Ovary (tissue), 9 donors: ENCODE data around the gene PADI2. TPM values are rescaled to one million over a fixed set of nuclear protein-coding genes. Genes with fewer than 3 reads are reported as not detected.

ENCODE experiments used
- DNase-seq, 5 donors: peaks; one replicate each; pipeline ENCODE4 v3.0.0-alpha.2; 2019 to 2020
- H3K27ac ChIP-seq, 2 donors: fragments of 200-600 bp; one replicate each; pipeline versions ENCODE4 v1.5.1 to v1.8.0; 2019 to 2022
- H3K27me3 ChIP-seq: fragments of 200-600 bp; one replicate; pipeline ENCODE4 v1.8.0; 2022
- H3K36me3 ChIP-seq: fragments of 200-600 bp; sonication (generic); one replicate; pipeline ENCODE4 v1.5.1; 2019
- H3K4me1 ChIP-seq: one replicate; pipeline ENCODE4 v1.8.1; 2013; ENCODE audit warnings: mild to moderate bottlenecking, moderate library complexity; ENCODE audit not compliant: insufficient read depth
- H3K4me3 ChIP-seq: fragments of 200-600 bp; sonication (generic); one replicate; pipeline ENCODE4 v1.5.1; 2017
- H3K9me3 ChIP-seq, 2 donors: fragments of 200-600 bp in 1 of 2; sonication (generic) in 1 of 2; one replicate each; pipeline versions ENCODE4 v1.5.1 to v1.8.1; 2013 to 2019; ENCODE audit warnings: mild to moderate bottlenecking in 1 of 2, moderate library complexity in 1 of 2
- CTCF ChIP-seq, 3 donors: fragments of 450-650 bp in 2 of 3; fragments of 200-600 bp in 1 of 3; IDR thresholded peaks; one replicate each; pipeline versions ENCODE4 v1.5.1 to v1.8.0; 2016 to 2022; ENCODE audit warnings: antibody characterized with exemption in 3 of 3, mild to moderate bottlenecking in 1 of 3
- EP300 ChIP-seq: sonication (generic); formaldehyde crosslinking; IDR thresholded peaks from one replicate; pipeline ENCODE4 v1.6.1; 2017; ENCODE audit warnings: antibody characterized with exemption
- POLR2A ChIP-seq: fragments of 450-650 bp; IDR thresholded peaks from one replicate; pipeline ENCODE4 v1.6.1; 2017; ENCODE audit warnings: antibody characterized with exemption, mild to moderate bottlenecking, moderate library complexity
- WGBS, 3 donors: extraction: QIAGEN DNeasy Blood & Tissue Kit in 1 of 3; methylation state at CpG; one replicate each; pipeline versions ENCODE4 v1.1.5 to v1.1.7; 2013 to 2017; 5-methylcytosine and 5-hydroxymethylcytosine counted together
- intact Hi-C, 4 donors: fragments of 100-400 bp; cut with DNase I; formaldehyde crosslinking; loops; one replicate each; pipeline versions ENCODE4 v1.11.0 to v1.15.1; 2022 to 2023
- polyA plus RNA-seq, 2 donors: library from polyadenylated mRNA; stranded (reverse); fragments of 200-250 nt in 1 of 2; fragments of 350-450 nt in 1 of 2; fragmentation: Illumina TruSeq in 1 of 2; extraction: RNeasy Lipid Tissue Mini Kit (QIAGEN cat#74804) in 1 of 2; gene quantifications; one replicate each; pipeline ENCODE4 v1.2.3, GENCODE V29; 2013 to 2014
- total RNA-seq, 7 donors: library from RNA; depleted of rRNA in 2 of 7; stranded (reverse); fragments of >200 nt in 2 of 7; fragmentation: NEBNext Ultra II Directional in 3 of 7; extraction: Animal tissue kit (Norgen Biotek cat#: 25700) in 3 of 7; gene quantifications; one replicate each; pipeline versions ENCODE4 v1.1.0 to v1.2.4, GENCODE V29; 2016 to 2023
- donor health status: DM: no; HTN: no; CAD: no; lungs with moderate emphysema.
- donor health status: DM: no; HTN: no; CAD: no.
- donor health status: Bipolar disorder and iron deficiency.
- donor health status: DM: yes; HTN: yes; CAD: no.
- donor health status: DM: no; HTN: no; CAD: no.
- donor health status: DM: yes; HTN: yes; CAD: no.

PADI2 gene
- total and polyA plus RNA-seq, 9 donors = 0.07 to 5.2 (median 0.55) TPM

GRCh38 chr1:17123196-17124045 is 4.2 kb upstream of the PADI2 start:
- Histone ChIP-seq H3K27ac (no peak overlapping the region), H3K4me1 (peaks cover 2% of the 10 kb centered on the region), H3K36me3 (no peaks in the 10 kb centered on the region), H3K9me3 (no peaks in the 10 kb centered on the region), H3K27me3 (no peaks in the 10 kb centered on the region), H3K4me3 (no peak overlapping the region)
- TF ChIP-seq CTCF (IDR thresholded peaks at IDR 0.05) (no peak), POLR2A (no peak), EP300 (no peak)
- intact Hi-C loops = loop anchor here (2.0 to 10.0 kb wide), 5 partner anchors 59 to 281 kb away; no protein-coding TSS in a partner anchor
- WGBS, 3 donors = 78 to 81% (median 80%) methylated on average over 14 of the region's 14 CpGs
- DNase-seq = no peak

- no peaks in the 10 kb centered on the region for H3K9me3 ChIP-seq
- intact Hi-C loops = loop anchor here (10.0 kb wide), 4 partner anchors 58 to 282 kb away; no protein-coding TSS in a partner anchor
- H3K27ac ChIP-seq = no peak overlapping the region
- H3K36me3 ChIP-seq = no peaks in the 10 kb centered on the region
- H3K4me3 ChIP-seq = no peak overlapping the region
- H3K27me3 ChIP-seq = no peaks in the 10 kb centered on the region
- DNase-seq = no peak
- WGBS, 3 donors = 37 to 40% (median 38%) methylated on average over 9 of the region's 9 CpGs
- H3K4me1 ChIP-seq = peaks cover 2% of the 10 kb centered on the region
- TF ChIP-seq EP300 (no peak), CTCF (IDR thresholded peaks at IDR 0.05) (no peak), POLR2A (no peak)
Measured at GRCh38 chr1:17122521-17123164, 3.4 kb upstream of the PADI2 start.

- Histone ChIP-seq H3K27me3 (no peaks in the 10 kb centered on the region), H3K9me3 (no peaks in the 10 kb centered on the region), H3K36me3 (no peaks in the 10 kb centered on the region), H3K4me1 (peaks cover 2% of the 10 kb centered on the region), H3K27ac (no peak overlapping the region), H3K4me3 (no peak overlapping the region)
- no peak for TF ChIP-seq CTCF (IDR thresholded peaks at IDR 0.05)
- TF ChIP-seq POLR2A = no peak
- TF ChIP-seq EP300 = no peak
- no peak for DNase-seq
- intact Hi-C loops = loop anchor here (10.0 kb wide), 4 partner anchors 57 to 283 kb away; no protein-coding TSS in a partner anchor
- 50 to 71% (median 51%) methylated on average over 8 of the region's 8 CpGs for WGBS, 3 donors
Measured at GRCh38 chr1:17121881-17122280, 2.6 kb upstream of the PADI2 start.

- WGBS, 3 donors = 72 to 80% (median 74%) methylated on average over 23 of the region's 23 CpGs
- TF ChIP-seq POLR2A (no peak), EP300 (no peak), CTCF (IDR thresholded peaks at IDR 0.05) (no peak)
- peaks cover 2% of the 10 kb centered on the region for H3K4me1 ChIP-seq
- no peaks in the 10 kb centered on the region for H3K9me3 ChIP-seq
- no peak overlapping the region for H3K27ac ChIP-seq
- no peak for DNase-seq
- no peaks in the 10 kb centered on the region for H3K27me3 ChIP-seq
- H3K4me3 ChIP-seq = no peak overlapping the region
- no peaks in the 10 kb centered on the region for H3K36me3 ChIP-seq
- intact Hi-C loops = loop anchor here (10.0 kb wide), 4 partner anchors 56 to 284 kb away; no protein-coding TSS in a partner anchor
Measured at GRCh38 chr1:17120962-17121837, 1.9 kb upstream of the PADI2 start.
